Endometrial microvascular endothelial cells (primary cell): ENCODE results near the gene PXT1. TPM values are rescaled to one million over a fixed set of nuclear protein-coding genes. Genes with fewer than 3 reads are reported as not detected.

Experiments used
- in situ Hi-C: cut with HindIII; loops from 2 replicates; pipeline ENCODE4 v1.10.0; 2017; ENCODE audit warnings: low sequenced_read_pairs, low pct_unique_long_range_greater_than_20kb; ENCODE audit errors: inconsistent ontology term
- total RNA-seq: library from RNA; depleted of rRNA; stranded (reverse); fragments of >200 nt; gene quantifications from one replicate; pipeline ENCODE4 v1.2.3, GENCODE V29; 2015; ENCODE audit errors: inconsistent ontology term

The PXT1 gene
- total RNA-seq, 1 donor from 2014 or later, result not detected

DNA sequence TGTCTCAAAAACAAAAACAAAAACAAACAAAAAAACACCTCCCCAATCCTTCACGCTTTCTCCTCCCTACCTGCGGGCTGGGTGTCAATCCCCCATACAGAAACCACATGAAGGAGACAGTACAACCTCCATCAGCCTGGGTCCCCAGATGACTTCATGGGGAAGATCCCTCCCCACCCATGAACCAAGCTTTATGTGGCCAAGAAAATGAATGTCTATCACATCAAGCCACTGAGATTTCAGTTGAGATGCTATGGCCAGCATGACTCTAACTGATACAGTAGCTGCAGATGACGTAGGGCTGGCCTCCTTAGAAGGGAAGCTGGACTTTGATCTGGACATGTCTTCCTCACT lies 84.8 kb downstream of the PXT1 start:
- in situ Hi-C loops, result no loop called here

DNA sequence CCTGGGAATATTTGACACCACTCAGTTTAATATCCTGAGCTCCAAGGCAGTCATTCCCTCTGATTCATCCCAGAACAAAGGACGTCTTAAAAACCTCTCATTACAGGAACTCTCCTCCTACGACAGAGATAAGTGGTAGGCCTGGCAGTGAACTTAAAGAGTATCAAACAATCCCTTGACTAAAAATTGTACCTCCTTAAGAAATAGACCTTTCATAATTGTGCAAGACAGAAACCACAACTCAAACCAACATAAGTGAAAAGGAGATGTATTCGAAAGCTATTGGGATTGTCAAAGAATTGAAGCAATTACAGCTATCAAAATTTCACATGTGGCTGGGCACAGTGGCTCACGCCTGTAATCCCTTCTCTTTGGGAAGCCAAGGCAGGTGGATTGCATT lies 86.8 kb downstream of the PXT1 start:
- in situ Hi-C loops, result no loop called here

DNA sequence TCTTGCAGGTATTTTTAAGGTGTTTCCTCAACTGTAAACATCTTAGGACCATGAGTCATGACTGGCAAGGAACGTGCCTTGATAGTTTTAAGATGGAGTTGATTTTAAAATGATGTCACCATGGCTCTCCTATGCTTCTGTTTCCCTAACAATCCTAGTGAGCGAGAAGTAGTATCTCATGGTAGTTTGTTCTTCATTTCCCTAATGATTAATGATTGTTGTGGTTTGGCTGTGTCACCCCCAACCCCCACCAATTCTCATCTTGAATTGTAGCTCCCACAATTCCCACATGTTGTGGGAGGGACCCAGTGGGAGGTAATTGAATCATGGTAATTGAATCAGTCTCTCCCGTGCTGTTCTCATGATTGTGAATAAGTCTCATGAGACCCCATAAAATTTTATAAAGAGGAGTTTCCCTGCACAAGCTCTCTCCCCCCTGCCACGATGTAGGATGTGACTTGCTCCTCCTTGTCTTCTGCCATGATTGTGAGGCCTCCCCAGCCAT lies 89.2 kb downstream of the PXT1 start:
- in situ Hi-C loops, result no loop called here

- in situ Hi-C loops, result no loop called here
Measured at GRCh38 chr6:36352477-36353157, 90.0 kb downstream of the PXT1 start.

- in situ Hi-C loops, result no loop called here
Measured at GRCh38 chr6:36350681-36351571, 91.7 kb downstream of the PXT1 start.

- in situ Hi-C loops, result no loop called here
Measured at GRCh38 chr6:36350082-36350481, 92.6 kb downstream of the PXT1 start.

- in situ Hi-C loops, result no loop called here
Measured at GRCh38 chr6:36349240-36349639, 93.4 kb downstream of the PXT1 start.

DNA sequence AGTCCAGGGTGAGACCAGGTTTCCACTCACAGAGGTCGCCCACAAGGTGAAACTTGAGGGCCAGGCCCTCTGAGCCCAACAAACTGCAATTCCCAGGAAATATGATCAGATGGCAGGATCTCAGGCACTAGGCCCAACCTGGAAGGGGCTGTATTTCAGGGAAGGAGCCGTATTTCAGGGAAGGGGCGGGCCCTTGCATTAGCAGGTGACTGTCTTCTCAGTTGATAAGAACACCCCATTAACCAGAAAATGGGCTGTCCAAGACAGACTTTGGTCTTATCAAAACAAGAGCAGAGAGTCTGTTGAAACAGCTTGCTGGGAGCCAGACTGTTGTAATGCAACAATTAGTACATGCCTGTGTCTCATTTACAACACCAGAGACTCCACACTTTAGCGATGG lies 95.0 kb downstream of the PXT1 start:
- in situ Hi-C loops, result no loop called here

GRCh38 chr6:36346486-36347273 lies 96.0 kb downstream of the PXT1 start:
- in situ Hi-C loops, result no loop called here

DNA sequence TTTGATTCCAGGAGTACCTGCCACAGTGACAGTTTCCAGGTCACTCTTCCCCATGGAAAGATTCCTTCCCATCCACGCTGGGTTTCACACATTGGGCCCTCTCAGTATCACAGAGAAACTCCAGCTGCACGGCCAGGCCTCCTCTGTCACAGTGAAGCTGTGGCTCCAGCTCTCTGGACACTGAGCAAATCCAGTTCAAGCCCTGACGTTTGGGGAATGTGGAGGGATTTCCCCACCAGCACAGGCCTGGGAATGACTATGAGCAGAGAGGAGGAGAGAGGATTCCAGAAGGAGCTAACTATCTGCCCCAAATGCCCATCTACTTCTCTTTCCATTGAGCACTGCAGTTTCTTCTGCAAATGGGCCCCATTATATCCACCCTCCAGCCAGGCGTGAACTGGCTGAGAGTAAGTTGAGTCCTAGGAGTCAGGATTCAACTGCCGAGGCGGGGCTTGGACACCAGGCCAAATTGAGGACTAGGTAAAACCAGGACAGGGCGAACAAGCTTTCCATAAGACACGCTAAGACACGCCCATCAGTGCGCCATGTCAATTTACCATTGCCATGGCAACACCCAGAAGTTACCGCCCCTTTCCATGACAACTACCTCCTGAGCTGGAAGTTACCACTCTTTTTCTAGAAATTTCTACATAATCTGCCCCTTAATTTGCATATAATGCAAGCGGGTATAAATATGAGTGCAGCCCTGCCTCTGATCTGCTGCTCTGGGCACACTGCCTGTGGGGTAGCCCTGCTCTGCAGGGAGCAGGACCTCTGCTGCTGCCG lies 96.8 kb downstream of the PXT1 start:
- in situ Hi-C loops, result no loop called here

DNA sequence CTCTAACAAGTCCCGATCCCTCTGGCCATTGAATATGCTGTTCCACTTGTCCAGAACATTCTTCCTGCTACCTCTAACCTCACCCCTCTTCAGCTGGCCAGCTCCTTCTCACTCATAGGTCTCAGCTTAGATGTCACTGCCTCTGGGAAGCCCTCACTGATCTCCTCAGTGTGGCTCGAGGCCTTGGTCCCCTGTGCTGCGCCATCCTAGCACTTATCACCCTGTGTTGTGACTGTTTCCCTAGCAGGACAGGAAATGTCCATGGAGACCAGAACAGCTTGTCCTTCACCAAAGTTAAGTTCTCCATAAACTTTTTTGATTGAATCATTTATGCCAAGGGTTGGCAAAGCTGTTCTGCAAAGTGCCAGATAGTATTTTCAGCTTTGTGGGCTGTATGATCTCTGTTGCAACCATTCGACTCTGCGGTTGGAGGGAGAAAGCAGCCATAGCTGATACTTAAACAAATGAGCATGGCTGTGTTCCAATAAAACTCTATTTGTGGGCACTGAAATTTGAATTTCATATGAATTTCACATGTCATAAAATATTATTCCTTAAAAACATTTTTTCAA lies 99.5 kb downstream of the PXT1 start:
- in situ Hi-C loops, result no loop called here

GRCh38 chr6:36340618-36341454 lies 101.8 kb downstream of the PXT1 start:
- in situ Hi-C loops, result no loop called here

Other genes starting within 250 kb of the PXT1 start
- gene BRPF3, start 246.1 kb downstream of the PXT1 start, total RNA-seq, result 10.9 TPM
- not detected for gene PNPLA1, start 172.8 kb downstream of the PXT1 start, total RNA-seq
- not detected for gene BNIP5, start 106.0 kb downstream of the PXT1 start, total RNA-seq
- 1.8 TPM for gene ETV7, start 55.2 kb downstream of the PXT1 start, total RNA-seq
- 65.1 TPM for gene KCTD20, start 146 bp upstream of the PXT1 start, total RNA-seq
- gene STK38, start 104.6 kb upstream of the PXT1 start, total RNA-seq, result 22.5 TPM
- 147 TPM for gene SRSF3, start 151.5 kb upstream of the PXT1 start, total RNA-seq
- 307 TPM for gene CDKN1A, start 235.9 kb upstream of the PXT1 start, total RNA-seq